Endometrial microvascular endothelial cells (primary cell): ENCODE results near the gene CEP19. TPM values are rescaled to one million over a fixed set of nuclear protein-coding genes. Genes with fewer than 3 reads are reported as not detected.
"Not testable (repeated sequence)": the region's sequence is repeated elsewhere in the genome, so short reads cannot be mapped to it uniquely, and the experiment has no call there.

ENCODE experiments used
- in situ Hi-C: cut with HindIII; loops from 2 replicates; pipeline ENCODE4 v1.10.0; 2017; ENCODE audit warnings: low sequenced_read_pairs, low pct_unique_long_range_greater_than_20kb; ENCODE audit errors: inconsistent ontology term
- total RNA-seq: library from RNA; depleted of rRNA; stranded (reverse); fragments of >200 nt; gene quantifications from one replicate; pipeline ENCODE4 v1.2.3, GENCODE V29; 2015; ENCODE audit errors: inconsistent ontology term

The CEP19 gene
- total RNA-seq, result 1.3 TPM

GRCh38 chr3:196711838-196712513 lies at the start of gene CEP19, which contains the start of gene PIGX:
Gene CEP19 (minus strand): TSS chr3:196712250. CDS start chr3:196708657, 3,593 bp downstream.
Gene PIGX (plus strand): TSS chr3:196712377.
- in situ Hi-C loops, result no loop called here

GRCh38 chr3:196757876-196758739 lies 46.1 kb upstream of the CEP19 start:
- in situ Hi-C loops, result no loop called here

- in situ Hi-C loops, result no loop called here
Observed at GRCh38 chr3:196756732-196757131, 44.7 kb upstream of the CEP19 start.

GRCh38 chr3:196754091-196754981 lies 42.3 kb upstream of the CEP19 start:
- in situ Hi-C loops, result no loop called here

GRCh38 chr3:196753201-196753600 lies 41.2 kb upstream of the CEP19 start:
- in situ Hi-C loops, result no loop called here

- in situ Hi-C loops, result no loop called here
Observed at GRCh38 chr3:196749125-196749524, 37.1 kb upstream of the CEP19 start.

GRCh38 chr3:196743569-196743968 lies 31.5 kb upstream of the CEP19 start:
- in situ Hi-C loops, result not testable (repeated sequence)

- in situ Hi-C loops, result no loop called here
Observed at GRCh38 chr3:196741249-196741889, 29.3 kb upstream of the CEP19 start.

GRCh38 chr3:196740481-196741248 lies 28.6 kb upstream of the CEP19 start:
- in situ Hi-C loops, result no loop called here

- in situ Hi-C loops, result no loop called here
Observed at GRCh38 chr3:196739671-196740480, 27.8 kb upstream of the CEP19 start, which contains the start of gene PAK2. Gene PAK2 (plus strand): TSS chr3:196739857. CDS start chr3:196782647, 42,790 bp downstream.

GRCh38 chr3:196737655-196738054 lies 25.6 kb upstream of the CEP19 start:
- in situ Hi-C loops, result no loop called here

- in situ Hi-C loops, result no loop called here
Observed at GRCh38 chr3:196736670-196737374, 24.8 kb upstream of the CEP19 start.

- in situ Hi-C loops, result no loop called here
Observed at GRCh38 chr3:196735751-196736150, 23.7 kb upstream of the CEP19 start.

GRCh38 chr3:196726788-196727675 lies 15.0 kb upstream of the CEP19 start:
- in situ Hi-C loops, result no loop called here

- in situ Hi-C loops, result no loop called here
Observed at GRCh38 chr3:196721097-196721496, 9.0 kb upstream of the CEP19 start.

GRCh38 chr3:196717162-196717561 lies 5.1 kb upstream of the CEP19 start:
- in situ Hi-C loops, result not testable (repeated sequence)
